SH-SY5Y (cell line): ENCODE measurements around the gene ORM2.
"Not testable (repeated sequence)": the region's sequence is repeated elsewhere in the genome, so short reads cannot be mapped to it uniquely, and the experiment has no call there.

ENCODE experiments used
- GATA2 ChIP-seq: IDR thresholded peaks from 2 replicates; pipeline ENCODE4 v1.6.1; 2011; ENCODE audit warnings: mild to moderate bottlenecking, low read depth, low read length
- GATA3 ChIP-seq: IDR thresholded peaks from 2 replicates; pipeline ENCODE4 v1.6.1; 2011; ENCODE audit warnings: low read depth, mild to moderate bottlenecking, low read length, moderate library complexity

The ORM2 gene

GRCh38 chr9:114329625-114330022 lies at the start of gene ORM2:
ORM2 (plus strand) TSS chr9:114329869; CDS start chr9:114329905, 36 bp downstream.
- not testable (repeated sequence) for TF ChIP-seq GATA3, GATA2

GRCh38 chr9:114280636-114281472 lies 48.8 kb upstream of the ORM2 start:
- TF ChIP-seq GATA3 (no peak), GATA2 (no peak)

GRCh38 chr9:114281473-114282103 lies 48.1 kb upstream of the ORM2 start:
- TF ChIP-seq GATA3 = no peak
- TF ChIP-seq GATA2 = peak; percentile 75

- no peak for TF ChIP-seq GATA2
- TF ChIP-seq GATA3 = no peak
These were observed 47.6 kb upstream of the ORM2 start for GRCh38 chr9:114282104-114282485.

GRCh38 chr9:114282507-114282906 lies 47.2 kb upstream of the ORM2 start:
- no peak for TF ChIP-seq GATA3
- no peak for TF ChIP-seq GATA2

- TF ChIP-seq GATA2 = no peak
- no peak for TF ChIP-seq GATA3
These were observed 46.7 kb upstream of the ORM2 start for GRCh38 chr9:114282926-114283325.

- TF ChIP-seq GATA2 = no peak
- no peak for TF ChIP-seq GATA3
These were observed 46.0 kb upstream of the ORM2 start for GRCh38 chr9:114283551-114284111.

- TF ChIP-seq GATA2 (no peak), GATA3 (no peak)
These were observed 45.2 kb upstream of the ORM2 start for GRCh38 chr9:114284316-114285060.

GRCh38 chr9:114285166-114285867 lies 44.4 kb upstream of the ORM2 start:
- no peak for TF ChIP-seq GATA2
- TF ChIP-seq GATA3 = no peak

GRCh38 chr9:114286146-114286679 lies 43.5 kb upstream of the ORM2 start:
- TF ChIP-seq GATA3 = no peak
- peak; percentile 75 for TF ChIP-seq GATA2

GRCh38 chr9:114287001-114287762 lies 42.5 kb upstream of the ORM2 start:
- no peak for TF ChIP-seq GATA2

GRCh38 chr9:114287763-114288192 lies 41.9 kb upstream of the ORM2 start:
- TF ChIP-seq GATA2 (no peak), GATA3 (no peak)
